ENCODE data around the gene GTF3C2.

GTF3C2 gene

DNA sequence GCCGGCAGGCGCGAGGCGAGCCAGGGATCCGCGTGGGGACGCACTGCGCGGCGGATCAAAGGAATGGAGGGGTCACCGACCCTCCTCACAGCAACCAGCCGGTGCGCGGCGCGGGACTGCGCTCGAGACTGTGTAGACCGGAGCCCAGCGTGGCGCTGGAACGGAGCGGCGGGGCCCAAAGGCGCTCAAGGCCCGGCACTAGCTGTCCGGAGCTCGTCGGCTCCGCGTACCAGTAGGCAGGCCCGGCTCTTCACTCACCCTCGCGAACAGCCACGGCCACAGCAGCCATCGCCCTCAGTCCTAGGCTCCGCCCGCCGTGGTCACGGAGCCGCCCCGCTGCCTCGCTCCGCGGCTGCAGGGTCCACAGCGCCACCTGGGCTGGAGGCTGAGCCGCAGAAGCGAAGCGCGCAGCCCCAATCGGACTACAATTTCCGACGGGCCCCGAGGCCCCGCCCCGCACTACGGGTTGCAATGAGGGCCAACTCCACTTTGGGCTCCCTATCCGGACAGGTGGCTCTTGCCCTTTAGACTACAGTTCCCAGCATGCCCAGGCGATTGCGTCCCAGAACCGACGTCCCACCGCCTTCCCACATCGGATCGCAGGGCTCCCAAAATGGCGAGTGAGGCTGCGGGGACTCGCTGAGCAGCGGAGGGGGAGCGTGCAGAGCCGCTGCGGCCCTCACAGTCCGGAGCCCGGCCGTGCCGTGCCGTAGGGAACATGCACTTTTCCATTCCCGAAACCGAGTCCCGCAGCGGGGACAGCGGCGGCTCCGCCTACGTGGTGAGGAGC, 13.7 kb upstream of the GTF3C2 start, which contains the start of the genes EIF2B4 and SNX17 (continued):
- TF ChIP-seq, protein P1, sequence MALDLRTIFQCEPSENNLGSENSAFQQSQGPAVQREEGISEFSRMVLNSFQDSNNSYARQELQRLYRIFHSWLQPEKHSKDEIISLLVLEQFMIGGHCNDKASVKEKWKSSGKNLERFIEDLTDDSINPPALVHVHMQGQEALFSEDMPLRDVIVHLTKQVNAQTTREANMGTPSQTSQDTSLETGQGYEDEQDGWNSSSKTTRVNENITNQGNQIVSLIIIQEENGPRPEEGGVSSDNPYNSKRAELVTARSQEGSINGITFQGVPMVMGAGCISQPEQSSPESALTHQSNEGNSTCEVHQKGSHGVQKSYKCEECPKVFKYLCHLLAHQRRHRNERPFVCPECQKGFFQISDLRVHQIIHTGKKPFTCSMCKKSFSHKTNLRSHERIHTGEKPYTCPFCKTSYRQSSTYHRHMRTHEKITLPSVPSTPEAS (tag by site-specific recombination; IDR thresholded peaks at IDR 0.05): peak; percentile 41
- TF ChIP-seq ZNF707 (tag by site-specific recombination; IDR thresholded peaks at IDR 0.05) (no peak), ZNF24 (tag by site-specific recombination; IDR thresholded peaks at IDR 0.05) (peak; percentile 81), OSR2 (tag by site-specific recombination; IDR thresholded peaks at IDR 0.05) (no peak), ZNF777 (tag by site-specific recombination; IDR thresholded peaks at IDR 0.05; ENCODE audit: borderline replicate concordance) (0 out of 2 replicates have a peak, but pooled peaks have one; percentile 23), ZSCAN30 (tag by site-specific recombination; IDR thresholded peaks at IDR 0.05) (peak; percentile 20; the same call in 1 of the 2 replicates), GLIS1 (tag by site-specific recombination; IDR thresholded peaks at IDR 0.05) (no peak; the same call in 1 of the 2 replicates), BCL11A (tag by site-specific recombination; IDR thresholded peaks at IDR 0.05; ENCODE audit: low read depth) (peak; percentile 28; the same call in 1 of the 2 replicates), OVOL3 (tag by site-specific recombination; IDR thresholded peaks at IDR 0.05) (peak; percentile 42; the same call in 1 of the 2 replicates), SALL2 (tag by site-specific recombination; IDR thresholded peaks at IDR 0.05; ENCODE audit: borderline replicate concordance) (no peak), ZNF843 (tag by site-specific recombination; IDR thresholded peaks at IDR 0.05) (0 out of 2 replicates have a peak, but pooled peaks have one; percentile 40), GLI2 (tag by site-specific recombination; IDR thresholded peaks at IDR 0.05; ENCODE audit: borderline replicate concordance, low read depth) (no peak), ZNF510 (tag by site-specific recombination; IDR thresholded peaks at IDR 0.05; ENCODE audit: insufficient replicate concordance) (no peak), PRDM1 (tag by site-specific recombination; IDR thresholded peaks at IDR 0.05) (no peak), ZNF658 (tag by site-specific recombination; IDR thresholded peaks at IDR 0.05) (no peak), ZNF514 (tag by site-specific recombination; IDR thresholded peaks at IDR 0.05) (no peak), SP7 (tag by site-specific recombination; IDR thresholded peaks at IDR 0.05) (peak; percentile 72), ZNF221 (tag by site-specific recombination; IDR thresholded peaks at IDR 0.05; ENCODE audit: borderline replicate concordance) (0 out of 2 replicates have a peak, but pooled peaks have one; percentile 41), YY2 (tag by site-specific recombination; IDR thresholded peaks at IDR 0.05) (peak; percentile 87), ZNF248 (tag by site-specific recombination; IDR thresholded peaks at IDR 0.05) (no peak), ZNF169 (tag by site-specific recombination; IDR thresholded peaks at IDR 0.05) (no peak), ZNF664 (tag by site-specific recombination; IDR thresholded peaks at IDR 0.05) (no peak), SCRT1 (tag by site-specific recombination; IDR thresholded peaks at IDR 0.05; ENCODE audit: borderline replicate concordance) (peak; percentile 88), ZNF133 (tag by site-specific recombination; IDR thresholded peaks at IDR 0.05) (no peak)
- TF ChIP-seq, protein P2, sequence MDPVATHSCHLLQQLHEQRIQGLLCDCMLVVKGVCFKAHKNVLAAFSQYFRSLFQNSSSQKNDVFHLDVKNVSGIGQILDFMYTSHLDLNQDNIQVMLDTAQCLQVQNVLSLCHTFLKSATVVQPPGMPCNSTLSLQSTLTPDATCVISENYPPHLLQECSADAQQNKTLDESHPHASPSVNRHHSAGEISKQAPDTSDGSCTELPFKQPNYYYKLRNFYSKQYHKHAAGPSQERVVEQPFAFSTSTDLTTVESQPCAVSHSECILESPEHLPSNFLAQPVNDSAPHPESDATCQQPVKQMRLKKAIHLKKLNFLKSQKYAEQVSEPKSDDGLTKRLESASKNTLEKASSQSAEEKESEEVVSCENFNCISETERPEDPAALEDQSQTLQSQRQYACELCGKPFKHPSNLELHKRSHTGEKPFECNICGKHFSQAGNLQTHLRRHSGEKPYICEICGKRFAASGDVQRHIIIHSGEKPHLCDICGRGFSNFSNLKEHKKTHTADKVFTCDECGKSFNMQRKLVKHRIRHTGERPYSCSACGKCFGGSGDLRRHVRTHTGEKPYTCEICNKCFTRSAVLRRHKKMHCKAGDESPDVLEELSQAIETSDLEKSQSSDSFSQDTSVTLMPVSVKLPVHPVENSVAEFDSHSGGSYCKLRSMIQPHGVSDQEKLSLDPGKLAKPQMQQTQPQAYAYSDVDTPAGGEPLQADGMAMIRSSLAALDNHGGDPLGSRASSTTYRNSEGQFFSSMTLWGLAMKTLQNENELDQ (tag by site-specific recombination; IDR thresholded peaks at IDR 0.05; ENCODE audit: low read depth): no peak
- TF ChIP-seq, protein P3, sequence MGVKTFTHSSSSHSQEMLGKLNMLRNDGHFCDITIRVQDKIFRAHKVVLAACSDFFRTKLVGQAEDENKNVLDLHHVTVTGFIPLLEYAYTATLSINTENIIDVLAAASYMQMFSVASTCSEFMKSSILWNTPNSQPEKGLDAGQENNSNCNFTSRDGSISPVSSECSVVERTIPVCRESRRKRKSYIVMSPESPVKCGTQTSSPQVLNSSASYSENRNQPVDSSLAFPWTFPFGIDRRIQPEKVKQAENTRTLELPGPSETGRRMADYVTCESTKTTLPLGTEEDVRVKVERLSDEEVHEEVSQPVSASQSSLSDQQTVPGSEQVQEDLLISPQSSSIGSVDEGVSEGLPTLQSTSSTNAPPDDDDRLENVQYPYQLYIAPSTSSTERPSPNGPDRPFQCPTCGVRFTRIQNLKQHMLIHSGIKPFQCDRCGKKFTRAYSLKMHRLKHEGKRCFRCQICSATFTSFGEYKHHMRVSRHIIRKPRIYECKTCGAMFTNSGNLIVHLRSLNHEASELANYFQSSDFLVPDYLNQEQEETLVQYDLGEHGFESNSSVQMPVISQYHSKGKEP (tag by site-specific recombination; IDR thresholded peaks at IDR 0.05): peak; percentile 49; the same call in 1 of the 2 replicates
- TF ChIP-seq, protein P4, sequence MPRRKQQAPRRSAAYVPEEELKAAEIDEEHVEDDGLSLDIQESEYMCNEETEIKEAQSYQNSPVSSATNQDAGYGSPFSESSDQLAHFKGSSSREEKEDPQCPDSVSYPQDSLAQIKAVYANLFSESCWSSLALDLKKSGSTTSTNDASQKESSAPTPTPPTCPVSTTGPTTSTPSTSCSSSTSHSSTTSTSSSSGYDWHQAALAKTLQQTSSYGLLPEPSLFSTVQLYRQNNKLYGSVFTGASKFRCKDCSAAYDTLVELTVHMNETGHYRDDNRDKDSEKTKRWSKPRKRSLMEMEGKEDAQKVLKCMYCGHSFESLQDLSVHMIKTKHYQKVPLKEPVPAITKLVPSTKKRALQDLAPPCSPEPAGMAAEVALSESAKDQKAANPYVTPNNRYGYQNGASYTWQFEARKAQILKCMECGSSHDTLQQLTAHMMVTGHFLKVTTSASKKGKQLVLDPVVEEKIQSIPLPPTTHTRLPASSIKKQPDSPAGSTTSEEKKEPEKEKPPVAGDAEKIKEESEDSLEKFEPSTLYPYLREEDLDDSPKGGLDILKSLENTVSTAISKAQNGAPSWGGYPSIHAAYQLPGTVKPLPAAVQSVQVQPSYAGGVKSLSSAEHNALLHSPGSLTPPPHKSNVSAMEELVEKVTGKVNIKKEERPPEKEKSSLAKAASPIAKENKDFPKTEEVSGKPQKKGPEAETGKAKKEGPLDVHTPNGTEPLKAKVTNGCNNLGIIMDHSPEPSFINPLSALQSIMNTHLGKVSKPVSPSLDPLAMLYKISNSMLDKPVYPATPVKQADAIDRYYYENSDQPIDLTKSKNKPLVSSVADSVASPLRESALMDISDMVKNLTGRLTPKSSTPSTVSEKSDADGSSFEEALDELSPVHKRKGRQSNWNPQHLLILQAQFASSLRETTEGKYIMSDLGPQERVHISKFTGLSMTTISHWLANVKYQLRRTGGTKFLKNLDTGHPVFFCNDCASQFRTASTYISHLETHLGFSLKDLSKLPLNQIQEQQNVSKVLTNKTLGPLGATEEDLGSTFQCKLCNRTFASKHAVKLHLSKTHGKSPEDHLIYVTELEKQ (tag by site-specific recombination; IDR thresholded peaks at IDR 0.05; ENCODE audit: borderline replicate concordance): no peak
